Islet of Langerhans (tissue), 1 donor: ENCODE data around the gene RIPOR3.

Source experiments
- FAIRE-seq: peaks from one replicate; lab custom pipeline; 2011; peaks lifted over from hg19 to GRCh38; lab: Jason Lieb, UNC

The RIPOR3 gene

GRCh38 chr20:50690650-50691572, at the start of gene RIPOR3:
Gene RIPOR3, minus strand, starts transcription at chr20:50691542. Its CDS starts 414 bp downstream, at chr20:50691128.
- FAIRE-seq: no peak

- FAIRE-seq: no peak
Measured at GRCh38 chr20:50737352-50737751, 46.0 kb upstream of the RIPOR3 start.

GRCh38 chr20:50735813-50736212, 44.5 kb upstream of the RIPOR3 start:
- no peak for FAIRE-seq

- no peak for FAIRE-seq
Measured at GRCh38 chr20:50734730-50735679, 43.7 kb upstream of the RIPOR3 start.

- no peak for FAIRE-seq
Measured at GRCh38 chr20:50733644-50734349, 42.5 kb upstream of the RIPOR3 start.

- FAIRE-seq: no peak
Measured at GRCh38 chr20:50731930-50732690, 40.8 kb upstream of the RIPOR3 start.

- FAIRE-seq: no peak
Measured at GRCh38 chr20:50731055-50731929, 40.0 kb upstream of the RIPOR3 start, which contains the start of gene PARD6B. Gene PARD6B, plus strand, starts transcription at chr20:50731580. Its CDS starts 207 bp downstream, at chr20:50731787.

GRCh38 chr20:50730765-50731054, 39.4 kb upstream of the RIPOR3 start:
- FAIRE-seq: no peak

GRCh38 chr20:50729901-50730764, 38.8 kb upstream of the RIPOR3 start:
- no peak for FAIRE-seq

- FAIRE-seq: no peak
Measured at GRCh38 chr20:50728981-50729874, 37.9 kb upstream of the RIPOR3 start.

- no peak for FAIRE-seq
Measured at GRCh38 chr20:50728486-50728980, 37.2 kb upstream of the RIPOR3 start.

GRCh38 chr20:50727792-50728485, 36.6 kb upstream of the RIPOR3 start:
- peak; percentile 30 for FAIRE-seq

- FAIRE-seq: no peak
Measured at GRCh38 chr20:50726955-50727791, 35.8 kb upstream of the RIPOR3 start.

- no peak for FAIRE-seq
Measured at GRCh38 chr20:50725724-50726005, 34.3 kb upstream of the RIPOR3 start.

GRCh38 chr20:50724851-50725723, 33.7 kb upstream of the RIPOR3 start:
- no peak for FAIRE-seq
